ENCODE measurements around the gene EHF.

Gene EHF

DNA sequence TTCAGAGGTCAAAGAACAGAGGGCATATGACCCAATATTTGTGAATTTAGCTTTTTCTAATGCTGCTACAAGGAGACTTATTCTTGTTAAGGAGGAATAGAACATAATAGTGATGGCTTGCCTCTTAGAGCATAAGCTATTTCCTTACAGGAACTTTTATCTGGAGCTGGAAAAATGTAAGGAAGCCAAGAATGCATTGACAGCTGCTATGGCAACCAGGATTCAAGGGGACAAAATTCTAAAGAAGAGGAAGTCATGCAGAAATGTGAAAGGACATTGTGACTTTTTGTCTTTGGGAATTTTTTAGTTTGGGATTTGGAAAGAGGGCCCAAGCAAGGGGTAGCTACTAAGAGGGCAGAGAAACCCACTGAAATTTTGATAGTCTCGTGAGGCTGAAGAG is 51.1 kb downstream of the EHF start:
- ChIA-PET POLR2A (no interaction called here), CTCF (interaction anchor here (0.9 to 1.5 kb wide), 4 partner anchors 10 to 161 kb away, joined by 3 to 4 read pairs (median 4); no protein-coding TSS in a partner anchor)

DNA sequence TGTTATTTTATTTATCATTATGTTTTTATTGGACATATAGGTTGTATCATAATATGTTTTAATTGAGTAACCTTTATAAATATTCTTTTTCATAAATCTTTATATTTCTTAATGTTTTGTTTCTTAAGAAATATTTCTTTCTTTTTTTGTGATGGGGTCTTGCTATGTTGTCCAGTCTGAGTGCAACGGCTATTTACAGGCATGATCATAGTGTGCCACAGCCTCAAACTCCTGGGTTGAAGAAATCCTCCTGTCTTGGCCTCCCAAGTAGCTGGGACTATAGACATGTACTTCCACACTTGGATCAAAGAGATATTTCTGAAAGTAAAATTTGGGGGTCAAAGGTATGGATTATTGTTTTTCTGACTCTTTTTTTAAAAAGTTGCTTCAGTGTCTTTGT is 53.1 kb downstream of the EHF start:
- POLR2A ChIA-PET = no interaction called here

More for the DNA sequence above, 51.1 kb downstream of the EHF start:
- TF ChIP-seq, protein P1, sequence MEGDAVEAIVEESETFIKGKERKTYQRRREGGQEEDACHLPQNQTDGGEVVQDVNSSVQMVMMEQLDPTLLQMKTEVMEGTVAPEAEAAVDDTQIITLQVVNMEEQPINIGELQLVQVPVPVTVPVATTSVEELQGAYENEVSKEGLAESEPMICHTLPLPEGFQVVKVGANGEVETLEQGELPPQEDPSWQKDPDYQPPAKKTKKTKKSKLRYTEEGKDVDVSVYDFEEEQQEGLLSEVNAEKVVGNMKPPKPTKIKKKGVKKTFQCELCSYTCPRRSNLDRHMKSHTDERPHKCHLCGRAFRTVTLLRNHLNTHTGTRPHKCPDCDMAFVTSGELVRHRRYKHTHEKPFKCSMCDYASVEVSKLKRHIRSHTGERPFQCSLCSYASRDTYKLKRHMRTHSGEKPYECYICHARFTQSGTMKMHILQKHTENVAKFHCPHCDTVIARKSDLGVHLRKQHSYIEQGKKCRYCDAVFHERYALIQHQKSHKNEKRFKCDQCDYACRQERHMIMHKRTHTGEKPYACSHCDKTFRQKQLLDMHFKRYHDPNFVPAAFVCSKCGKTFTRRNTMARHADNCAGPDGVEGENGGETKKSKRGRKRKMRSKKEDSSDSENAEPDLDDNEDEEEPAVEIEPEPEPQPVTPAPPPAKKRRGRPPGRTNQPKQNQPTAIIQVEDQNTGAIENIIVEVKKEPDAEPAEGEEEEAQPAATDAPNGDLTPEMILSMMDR (IDR thresholded peaks at IDR 0.05; ENCODE audit: control extremely low read depth, extremely low read depth, low read depth, missing control alignments) = no peak
- DNase-seq (ENCODE audit: extremely low spot score) = no peak

DNA sequence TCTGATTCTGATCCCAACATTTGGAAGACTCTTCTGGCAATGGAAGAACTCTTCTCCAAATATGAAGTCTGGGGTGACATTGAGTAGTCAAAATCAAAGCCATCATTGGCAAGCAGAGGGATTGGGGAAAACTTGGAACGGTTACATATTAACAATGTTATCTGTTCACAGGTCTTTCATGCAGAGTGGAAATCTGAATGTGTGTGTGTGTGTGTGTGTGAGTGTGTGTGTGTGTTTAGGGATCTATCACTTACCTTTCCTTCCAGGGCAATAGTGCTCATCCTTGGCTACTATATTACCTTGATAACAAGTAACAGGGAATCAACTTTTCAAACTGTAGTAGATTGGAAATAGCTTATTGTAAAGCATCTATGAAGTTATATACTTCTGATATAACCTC is 55.3 kb downstream of the EHF start:
- CTCF ChIA-PET = no interaction called here
- DNase-seq (ENCODE audit: extremely low spot score) = no peak
- TF ChIP-seq, protein P1 (IDR thresholded peaks at IDR 0.05; ENCODE audit: control extremely low read depth, extremely low read depth, low read depth, missing control alignments) = no peak
- POLR2A ChIA-PET = no interaction called here

More for the DNA sequence above, 53.1 kb downstream of the EHF start:
- TF ChIP-seq, protein P1 (IDR thresholded peaks at IDR 0.05; ENCODE audit: control extremely low read depth, extremely low read depth, low read depth, missing control alignments) = no peak
- CTCF ChIA-PET = no interaction called here
- no peak for DNase-seq (ENCODE audit: extremely low spot score)

DNA sequence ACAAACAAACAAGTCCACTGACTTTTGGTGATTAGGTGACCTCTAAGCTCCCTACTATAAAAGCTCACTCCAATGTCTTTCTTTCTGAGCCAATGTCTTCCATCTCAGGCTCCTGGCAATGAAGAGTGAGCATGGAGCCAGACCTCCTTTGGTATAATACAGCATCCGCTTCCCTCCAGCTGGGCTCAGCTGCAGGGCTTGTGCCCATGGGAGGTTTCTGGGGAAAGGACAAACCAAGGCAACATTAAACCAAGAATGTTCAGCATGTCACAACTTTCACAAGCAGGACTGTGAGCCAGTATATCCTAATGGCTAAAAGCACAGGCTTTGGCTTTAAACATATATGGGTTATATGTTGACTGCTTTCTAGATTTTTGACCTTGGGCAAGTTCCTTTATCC is 58.8 kb downstream of the EHF start:
- ChIA-PET CTCF (no interaction called here), POLR2A (no interaction called here)
- no peak for DNase-seq (ENCODE audit: extremely low spot score)
- TF ChIP-seq, protein P1 (IDR thresholded peaks at IDR 0.05; ENCODE audit: control extremely low read depth, extremely low read depth, low read depth, missing control alignments) = no peak

DNA sequence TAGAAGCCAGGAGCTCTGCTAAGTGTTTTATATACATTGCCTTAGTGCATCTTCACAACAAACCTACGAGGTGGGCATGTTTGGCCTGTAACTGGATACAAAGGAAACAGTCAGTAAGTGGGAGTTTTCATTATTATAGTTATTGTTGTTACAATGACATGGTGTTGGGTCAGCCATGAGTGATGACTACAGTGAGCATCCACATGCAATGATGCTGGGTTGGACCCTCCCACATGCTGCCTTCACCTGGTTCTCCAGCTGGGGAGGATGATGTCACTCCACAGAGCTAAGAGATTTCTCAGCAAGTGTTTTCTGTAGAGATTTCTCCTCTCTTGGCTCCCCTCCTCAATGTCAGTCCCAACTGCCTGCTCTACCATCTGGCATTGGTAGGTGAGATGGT is 59.3 kb downstream of the EHF start:
- TF ChIP-seq, protein P1 (IDR thresholded peaks at IDR 0.05; ENCODE audit: control extremely low read depth, extremely low read depth, low read depth, missing control alignments) = no peak
- DNase-seq (ENCODE audit: extremely low spot score) = no peak
- CTCF ChIA-PET = interaction anchor here (0.7 kb wide), 1 partner anchor 9 kb away, joined by 3 read pairs; no protein-coding TSS in a partner anchor

DNA sequence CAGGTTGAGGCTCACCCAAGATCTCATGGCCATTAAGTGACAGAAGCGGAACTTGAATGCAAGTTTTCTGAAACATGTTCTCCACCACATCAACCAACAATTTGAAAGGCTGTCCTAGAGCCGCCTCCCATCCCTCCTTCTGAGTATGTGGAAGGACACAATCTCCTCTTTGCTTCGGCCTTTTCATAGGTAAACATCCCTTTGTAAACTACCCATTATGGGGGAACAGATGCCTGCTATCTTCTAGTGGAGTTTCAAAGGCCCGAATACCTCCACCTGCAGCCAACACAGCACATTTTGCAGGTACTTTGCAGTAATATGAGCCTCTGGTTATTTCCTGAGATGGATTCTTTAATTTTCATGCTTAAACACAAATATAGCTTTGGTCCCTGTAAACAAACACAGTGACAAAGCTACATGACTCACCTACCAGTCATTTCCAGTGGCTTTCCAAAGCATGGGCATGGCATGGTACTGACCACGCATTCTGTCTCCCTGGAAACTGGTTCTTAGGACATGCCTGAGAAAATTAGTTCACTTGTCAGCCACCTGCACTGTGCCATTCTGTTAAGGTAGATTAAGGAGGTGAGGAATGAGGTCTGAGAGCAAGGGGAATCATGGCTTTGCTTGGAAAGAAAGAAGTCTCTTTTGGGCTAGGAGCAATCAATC is 60.2 kb downstream of the EHF start:
- TF ChIP-seq, protein P1 (IDR thresholded peaks at IDR 0.05; ENCODE audit: control extremely low read depth, extremely low read depth, low read depth, missing control alignments) = no peak
- CTCF ChIA-PET = interaction anchor here (0.7 to 1.7 kb wide), 2 partner anchors 9 to 10 kb away, joined by 3 to 4 read pairs; no protein-coding TSS in a partner anchor
- no peak for DNase-seq (ENCODE audit: extremely low spot score)
- POLR2A ChIA-PET = no interaction called here

More for the DNA sequence above, 59.3 kb downstream of the EHF start:
- POLR2A ChIA-PET = no interaction called here
